ENCODE results near the gene TMEM25. TPM values are rescaled to one million over a fixed set of nuclear protein-coding genes. Genes with fewer than 3 reads are reported as not detected.

Gene TMEM25
- total and polyA plus RNA-seq, 4 donors = 8.8 to 32.0 (median 17.2) TPM

- Histone ChIP-seq H3K27ac (ENCODE audit: low read depth in 1 of 2, low read length in 1 of 2) (no peak overlapping the region), H3K36me3 (ENCODE audit: control insufficient read depth in 4 of 4, insufficient read depth in 4 of 4, low read length in 4 of 4) (peaks cover 0 to 3% (median 3%) of the 10 kb centered on the region in 4 donors), H3K27me3 (ENCODE audit: control insufficient read depth in 3 of 3, insufficient read depth in 3 of 3, low read length in 2 of 3) (no peaks in the 10 kb centered on the region), H3K9ac (ENCODE audit: insufficient read depth in 1 of 2, low read length in 2 of 2) (no peak overlapping the region), H3K4me3 (no peak overlapping the region), H3K9me3 (ENCODE audit: control insufficient read depth in 4 of 4, insufficient read depth in 3 of 4, low read length in 3 of 4) (no peaks in the 10 kb centered on the region), H3K4me1 (ENCODE audit: control insufficient read depth in 5 of 5, insufficient read depth in 5 of 5, low read length in 5 of 5) (peaks cover 0 to 13% (median 1%) of the 10 kb centered on the region in 5 donors)
- ATAC-seq (ENCODE audit: insufficient read depth, low FRiP score) (no peak), DNase-seq (no peak)
- TF ChIP-seq, protein P1, sequence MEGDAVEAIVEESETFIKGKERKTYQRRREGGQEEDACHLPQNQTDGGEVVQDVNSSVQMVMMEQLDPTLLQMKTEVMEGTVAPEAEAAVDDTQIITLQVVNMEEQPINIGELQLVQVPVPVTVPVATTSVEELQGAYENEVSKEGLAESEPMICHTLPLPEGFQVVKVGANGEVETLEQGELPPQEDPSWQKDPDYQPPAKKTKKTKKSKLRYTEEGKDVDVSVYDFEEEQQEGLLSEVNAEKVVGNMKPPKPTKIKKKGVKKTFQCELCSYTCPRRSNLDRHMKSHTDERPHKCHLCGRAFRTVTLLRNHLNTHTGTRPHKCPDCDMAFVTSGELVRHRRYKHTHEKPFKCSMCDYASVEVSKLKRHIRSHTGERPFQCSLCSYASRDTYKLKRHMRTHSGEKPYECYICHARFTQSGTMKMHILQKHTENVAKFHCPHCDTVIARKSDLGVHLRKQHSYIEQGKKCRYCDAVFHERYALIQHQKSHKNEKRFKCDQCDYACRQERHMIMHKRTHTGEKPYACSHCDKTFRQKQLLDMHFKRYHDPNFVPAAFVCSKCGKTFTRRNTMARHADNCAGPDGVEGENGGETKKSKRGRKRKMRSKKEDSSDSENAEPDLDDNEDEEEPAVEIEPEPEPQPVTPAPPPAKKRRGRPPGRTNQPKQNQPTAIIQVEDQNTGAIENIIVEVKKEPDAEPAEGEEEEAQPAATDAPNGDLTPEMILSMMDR (IDR thresholded peaks at IDR 0.05; ENCODE audit: control extremely low read depth, extremely low read depth) = no peak
- 71 to 84% methylated on average over 5 of the region's 5 CpGs for WGBS, 2 donors
Observed at GRCh38 chr11:118529584-118530175, 1.3 kb upstream of the TMEM25 start.

DNA sequence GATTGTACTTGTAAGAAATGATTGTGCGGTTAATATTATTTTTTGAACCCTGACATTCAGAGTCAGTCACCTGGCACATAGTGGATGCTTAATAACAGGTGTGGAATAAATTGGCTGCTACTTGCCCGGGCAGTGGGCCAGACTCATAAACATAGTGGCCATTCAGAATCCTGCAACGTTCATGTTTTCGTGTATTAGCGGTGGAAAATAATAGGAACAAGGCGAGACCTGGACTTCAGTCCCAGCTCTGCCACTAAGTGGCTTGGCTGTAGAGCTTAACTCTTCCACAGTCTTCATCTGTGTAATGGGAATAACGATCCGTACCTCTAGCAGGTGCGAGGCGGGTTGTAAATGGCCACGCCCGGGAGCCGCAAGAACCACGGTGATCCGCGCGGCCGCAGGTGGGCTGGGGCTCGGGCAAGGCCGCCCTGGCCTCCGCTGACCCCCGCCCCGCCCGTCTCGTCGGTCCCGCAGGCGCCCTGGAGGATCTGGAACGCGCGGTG is 761 bp upstream of the TMEM25 start:
- H3K27me3 ChIP-seq (ENCODE audit: control insufficient read depth in 3 of 3, insufficient read depth in 3 of 3, low read length in 2 of 3) = no peaks in the 10 kb centered on the region
- no peaks in the 10 kb centered on the region for H3K9me3 ChIP-seq (ENCODE audit: control insufficient read depth in 4 of 4, insufficient read depth in 3 of 4, low read length in 3 of 4)
- peak overlapping the region in 1 of 2 donors; percentile 2 for H3K27ac ChIP-seq (ENCODE audit: low read depth in 1 of 2, low read length in 1 of 2)
- WGBS, 2 donors = 5 to 8% methylated on average over 20 to 31 of the region's 31 CpGs
- peak overlapping the region in 1 of 2 donors; percentile 37 for H3K9ac ChIP-seq (ENCODE audit: insufficient read depth in 1 of 2, low read length in 2 of 2)
- peak overlapping the region; percentile 70 for H3K4me3 ChIP-seq
- H3K36me3 ChIP-seq (ENCODE audit: control insufficient read depth in 4 of 4, insufficient read depth in 4 of 4, low read length in 4 of 4) = peaks cover 0 to 3% (median 1%) of the 10 kb centered on the region in 4 donors
- TF ChIP-seq, protein P1 (IDR thresholded peaks at IDR 0.05; ENCODE audit: control extremely low read depth, extremely low read depth) = no peak
- DNase-seq (peak in 2 of 3 donors; percentile 16 to 18), ATAC-seq (ENCODE audit: insufficient read depth, low FRiP score) (no peak)
- peaks cover 0 to 13% (median 4%) of the 10 kb centered on the region in 5 donors for H3K4me1 ChIP-seq (ENCODE audit: control insufficient read depth in 5 of 5, insufficient read depth in 5 of 5, low read length in 5 of 5)

DNA sequence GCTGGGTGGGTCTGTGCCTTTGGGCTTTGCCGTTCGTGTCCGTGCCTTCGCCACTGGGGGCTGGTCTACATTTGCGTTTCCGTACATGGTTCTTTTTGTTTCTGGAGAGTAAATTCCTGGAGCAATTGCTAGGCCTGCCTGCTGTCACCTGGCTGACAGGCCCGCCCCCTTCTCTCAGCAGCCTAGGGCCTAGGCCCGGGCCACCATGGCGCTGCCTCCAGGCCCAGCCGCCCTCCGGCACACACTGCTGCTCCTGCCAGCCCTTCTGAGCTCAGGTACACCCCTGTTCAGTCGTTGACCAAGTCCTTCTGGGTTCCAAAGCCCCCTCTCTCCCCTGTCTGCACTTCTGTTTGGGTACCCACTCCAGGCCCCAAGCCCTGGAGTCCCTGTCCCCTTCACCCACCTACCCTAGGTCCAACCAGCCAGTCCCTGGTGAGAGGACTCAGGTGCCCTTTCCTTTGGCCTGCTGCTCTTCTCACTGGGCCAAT is 649 bp downstream of the TMEM25 start:
- WGBS, 2 donors = 22 to 27% methylated on average over 12 of the region's 12 CpGs
- Histone ChIP-seq H3K4me1 (ENCODE audit: control insufficient read depth in 5 of 5, insufficient read depth in 5 of 5, low read length in 5 of 5) (peaks cover 0 to 13% (median 4%) of the 10 kb centered on the region in 5 donors), H3K4me3 (peak overlapping the region; percentile 70), H3K9me3 (ENCODE audit: control insufficient read depth in 4 of 4, insufficient read depth in 3 of 4, low read length in 3 of 4) (no peaks in the 10 kb centered on the region), H3K9ac (ENCODE audit: insufficient read depth in 1 of 2, low read length in 2 of 2) (peak overlapping the region; percentile 14 to 25), H3K27me3 (ENCODE audit: control insufficient read depth in 3 of 3, insufficient read depth in 3 of 3, low read length in 2 of 3) (no peaks in the 10 kb centered on the region), H3K36me3 (ENCODE audit: control insufficient read depth in 4 of 4, insufficient read depth in 4 of 4, low read length in 4 of 4) (peaks cover 0 to 3% (median 1%) of the 10 kb centered on the region in 4 donors), H3K27ac (ENCODE audit: low read depth in 1 of 2, low read length in 1 of 2) (peak overlapping the region in 1 of 2 donors; percentile 26)
- DNase-seq (no peak), ATAC-seq (ENCODE audit: insufficient read depth, low FRiP score) (no peak)
- TF ChIP-seq, protein P1 (IDR thresholded peaks at IDR 0.05; ENCODE audit: control extremely low read depth, extremely low read depth) = no peak

Measured in lung (tissue), 12 donors.